M059J (cell line): ENCODE measurements around the gene PCDHGB6. TPM values are rescaled to one million over a fixed set of nuclear protein-coding genes. Genes with fewer than 3 reads are reported as not detected.
"Not testable (repeated sequence)": the region's sequence is repeated elsewhere in the genome, so short reads cannot be mapped to it uniquely, and the experiment has no call there.

ENCODE experiments used
- DNase-seq: peaks from one replicate; pipeline ENCODE4 v3.0.0-alpha.2; 2012; ENCODE audit warnings: low read depth
- total RNA-seq: library from RNA; depleted of rRNA; stranded (reverse); fragments of >200 nt; shearing (Covaris generic); gene quantifications from 2 replicates; pipeline ENCODE4 v1.2.3, GENCODE V29; 2014

PCDHGB6 gene
- total RNA-seq, 1 experiment from 2014 or later: 0.02 TPM

GRCh38 chr5:141388661-141389060 is 19.2 kb upstream of the PCDHGB6 start:
- DNase-seq: no peak

GRCh38 chr5:141389153-141390042 is 18.4 kb upstream of the PCDHGB6 start:
- DNase-seq: no peak

GRCh38 chr5:141392429-141393198 is 15.2 kb upstream of the PCDHGB6 start, which contains the start of gene PCDHGA8:
TSS of gene PCDHGA8 (plus strand) at chr5:141392633. CDS start at chr5:141392814, 181 bp downstream.
- no peak for DNase-seq

GRCh38 chr5:141393267-141393666 is 14.6 kb upstream of the PCDHGB6 start:
- no peak for DNase-seq

GRCh38 chr5:141394401-141395187 is 13.2 kb upstream of the PCDHGB6 start:
- not testable (repeated sequence) for DNase-seq

- not testable (repeated sequence) for DNase-seq
These were observed 9.9 kb upstream of the PCDHGB6 start, which contains the start of gene PCDHGB5 for GRCh38 chr5:141397756-141398551. TSS of gene PCDHGB5 (plus strand) at chr5:141397947. CDS start at chr5:141398128, 181 bp downstream.

GRCh38 chr5:141398608-141399007 is 9.2 kb upstream of the PCDHGB6 start:
- no peak for DNase-seq

GRCh38 chr5:141399555-141400258 is 8.1 kb upstream of the PCDHGB6 start:
- no peak for DNase-seq

- no peak for DNase-seq
These were observed 5.1 kb upstream of the PCDHGB6 start, which contains the start of gene PCDHGA9 for GRCh38 chr5:141402553-141403243. TSS of gene PCDHGA9 (plus strand) at chr5:141402778. CDS start at chr5:141402953, 175 bp downstream.

- DNase-seq: no peak
These were observed 4.4 kb upstream of the PCDHGB6 start for GRCh38 chr5:141403387-141403786.

- DNase-seq: no peak
These were observed 1.9 kb downstream of the PCDHGB6 start for GRCh38 chr5:141409598-141410306.

- no peak for DNase-seq
These were observed 3.8 kb downstream of the PCDHGB6 start for GRCh38 chr5:141411575-141411974.

- peak; percentile 36 for DNase-seq
These were observed 5.2 kb downstream of the PCDHGB6 start, which contains the start of gene PCDHGA10 for GRCh38 chr5:141412854-141413539. TSS of gene PCDHGA10 (plus strand) at chr5:141412987. CDS start at chr5:141413176, 189 bp downstream.

GRCh38 chr5:141413540-141414069 is 5.8 kb downstream of the PCDHGB6 start:
- DNase-seq: no peak

GRCh38 chr5:141414548-141415274 is 6.9 kb downstream of the PCDHGB6 start:
- DNase-seq: not testable (repeated sequence)

- DNase-seq: not testable (repeated sequence)
These were observed 7.4 kb downstream of the PCDHGB6 start for GRCh38 chr5:141415275-141415618.
